H9 (cell line): ENCODE results near the gene EFTUD2. TPM values are rescaled to one million over a fixed set of nuclear protein-coding genes. Genes with fewer than 3 reads are reported as not detected.

Experiments
- DNase-seq: peaks from one replicate; pipeline ENCODE4 v3.0.0-alpha.2; 2017
- H2AFZ ChIP-seq: one replicate; pipeline ENCODE4 v1.6.1; 2013; ENCODE audit warnings: mild to moderate bottlenecking, low read length, control low read depth, moderate library complexity
- H2AK5ac ChIP-seq: 2 replicates; pipeline ENCODE4 v1.6.1; 2013; ENCODE audit warnings: low read length, control low read depth, mixed read lengths; ENCODE audit not compliant: insufficient read length
- H2BK120ac ChIP-seq: one replicate; pipeline ENCODE4 v1.6.1; 2013; ENCODE audit warnings: low read depth, mild to moderate bottlenecking, low read length, control low read depth, inconsistent platforms; ENCODE audit not compliant: poor library complexity, severe bottlenecking
- H2BK12ac ChIP-seq: 2 replicates; pipeline ENCODE4 v1.6.1; 2013; ENCODE audit warnings: low read length, control low read depth, mixed read lengths, low read depth; ENCODE audit not compliant: insufficient read length
- H2BK15ac ChIP-seq: 2 replicates; pipeline ENCODE4 v1.6.1; 2013; ENCODE audit warnings: low read depth, low read length, control low read depth
- H2BK20ac ChIP-seq: one replicate; pipeline ENCODE4 v1.6.1; 2013; ENCODE audit warnings: low read depth, mild to moderate bottlenecking, low read length, control low read depth, inconsistent platforms; ENCODE audit not compliant: poor library complexity, severe bottlenecking
- H2BK5ac ChIP-seq: 2 replicates; pipeline ENCODE4 v1.6.1; 2013; ENCODE audit warnings: low read length, control low read depth, mixed read lengths; ENCODE audit not compliant: insufficient read length
- H3K14ac ChIP-seq: 2 replicates; pipeline ENCODE4 v1.6.1; 2013; ENCODE audit warnings: low read length, control low read depth; ENCODE audit not compliant: insufficient read depth
- H3K18ac ChIP-seq: 2 replicates; pipeline ENCODE4 v1.6.1; 2013; ENCODE audit warnings: low read depth, mild to moderate bottlenecking, mixed read lengths, low read length, control low read depth; ENCODE audit not compliant: insufficient read length
- H3K23ac ChIP-seq: 2 replicates; pipeline ENCODE4 v1.6.1; 2013; ENCODE audit warnings: low read length, control low read depth, mixed read lengths, low read depth; ENCODE audit not compliant: insufficient read length
- H3K23me2 ChIP-seq: 2 replicates; pipeline ENCODE4 v1.6.1; 2013; ENCODE audit warnings: low read depth, mild to moderate bottlenecking, mixed read lengths, low read length, control low read depth; ENCODE audit not compliant: insufficient read length, poor library complexity, severe bottlenecking
- H3K27ac ChIP-seq: 2 replicates; pipeline ENCODE4 v1.5.1; 2013; ENCODE audit warnings: low read length, control low read depth, mixed read lengths, low read depth; ENCODE audit not compliant: insufficient read length
- H3K27me3 ChIP-seq: 2 replicates; pipeline ENCODE4 v1.6.1; 2013; ENCODE audit warnings: low read length, control low read depth, inconsistent platforms; ENCODE audit not compliant: insufficient read depth
- H3K4ac ChIP-seq: 2 replicates; pipeline ENCODE4 v1.6.1; 2013; ENCODE audit warnings: low read depth, mild to moderate bottlenecking, control low read depth, inconsistent platforms, low read length, moderate library complexity
- H3K4me1 ChIP-seq: 2 replicates; pipeline ENCODE4 v1.6.1; 2013; ENCODE audit warnings: low read length, control low read depth, inconsistent platforms; ENCODE audit not compliant: insufficient read depth
- H3K4me2 ChIP-seq: 2 replicates; pipeline ENCODE4 v1.6.1; 2013; ENCODE audit warnings: low read length, control low read depth, mixed read lengths; ENCODE audit not compliant: insufficient read length, insufficient read depth
- H3K56ac ChIP-seq: 2 replicates; pipeline ENCODE4 v1.6.1; 2013; ENCODE audit warnings: low read depth, mild to moderate bottlenecking, mixed read lengths, low read length, control low read depth; ENCODE audit not compliant: insufficient read length
- H3K79me1 ChIP-seq: 2 replicates; pipeline ENCODE4 v1.6.1; 2013; ENCODE audit warnings: low read depth, mild to moderate bottlenecking, moderate library complexity, low read length, control low read depth, inconsistent platforms; ENCODE audit not compliant: insufficient read depth, poor library complexity, severe bottlenecking
- H3K79me2 ChIP-seq: 2 replicates; pipeline ENCODE4 v1.6.1; 2013; ENCODE audit warnings: low read length, control low read depth, inconsistent platforms; ENCODE audit not compliant: insufficient read depth
- H3K9ac ChIP-seq: 2 replicates; pipeline ENCODE4 v1.6.1; 2013; ENCODE audit warnings: low read length, control low read depth, mixed read lengths; ENCODE audit not compliant: insufficient read length; ENCODE audit errors: extremely low read depth
- H3K9me3 ChIP-seq: one replicate; pipeline ENCODE4 v1.6.1; 2013; ENCODE audit warnings: low read depth, low read length, inconsistent platforms; ENCODE audit not compliant: control insufficient read depth
- H3T11ph ChIP-seq: one replicate; pipeline ENCODE4 v1.6.1; 2013; ENCODE audit warnings: mild to moderate bottlenecking, low read length, control low read depth, inconsistent platforms
- H4K20me1 ChIP-seq: one replicate; pipeline ENCODE4 v1.6.1; 2013; ENCODE audit not compliant: control insufficient read depth, insufficient read length, insufficient read depth
- H4K5ac ChIP-seq: 2 replicates; pipeline ENCODE4 v1.6.1; 2013; ENCODE audit warnings: low read depth, mild to moderate bottlenecking, mixed read lengths, low read length, control low read depth; ENCODE audit not compliant: insufficient read length
- H4K8ac ChIP-seq: replicated peaks from 2 replicates; pipeline ENCODE4 v1.6.1; 2013; ENCODE audit warnings: low read length, control low read depth, mixed read lengths, low read depth; ENCODE audit not compliant: insufficient read length
- H4K91ac ChIP-seq: 2 replicates; pipeline ENCODE4 v1.6.1; 2013; ENCODE audit warnings: low read depth, mild to moderate bottlenecking, moderate library complexity, mixed read lengths, low read length, control low read depth; ENCODE audit not compliant: insufficient read length
- H3K27ac Mint-ChIP-seq, 3 experiments: 2 replicates in 2 of 3; 3 replicates in 1 of 3; pipeline ENCODE4 v1.8.0; 2020 to 2021; ENCODE audit warnings: mixed read lengths in 3 of 3, mild to moderate bottlenecking in 1 of 3, moderate library complexity in 1 of 3
- H3K27me3 Mint-ChIP-seq: 2 replicates; pipeline ENCODE4 v1.8.0; 2021; ENCODE audit warnings: low read depth, mild to moderate bottlenecking, moderate library complexity, mixed read lengths
- H3K36me3 Mint-ChIP-seq, 3 experiments: 2 replicates in 2 of 3; 3 replicates in 1 of 3; pipeline ENCODE4 v1.8.0; 2020 to 2021; ENCODE audit warnings: low read depth in 3 of 3, mixed read lengths in 3 of 3; ENCODE audit not compliant: insufficient read depth in 1 of 3
- H3K4me1 Mint-ChIP-seq, 2 experiments: 2 replicates each; pipeline ENCODE4 v1.8.0; 2020; ENCODE audit warnings: mixed read lengths in 2 of 2
- H3K4me3 Mint-ChIP-seq, 2 experiments: 2 replicates in 1 of 2; 3 replicates in 1 of 2; pipeline ENCODE4 v1.8.0; 2020 to 2021; ENCODE audit warnings: mild to moderate bottlenecking in 2 of 2, mixed read lengths in 2 of 2, moderate library complexity in 1 of 2
- H3K9me3 Mint-ChIP-seq, 2 experiments: 2 replicates in 1 of 2; 3 replicates in 1 of 2; pipeline ENCODE4 v1.8.0; 2020; ENCODE audit warnings: mild to moderate bottlenecking in 2 of 2, mixed read lengths in 2 of 2, moderate library complexity in 1 of 2
- WGBS: extraction: QIAGEN DNeasy Blood & Tissue Kit; methylation state at CpG from one replicate; pipeline ENCODE4 v1.1.7; 2013; ENCODE audit warnings: missing lambda C conversion rate, low lambda C conversion rate, mixed read lengths; ENCODE audit not compliant: insufficient read length; ENCODE audit errors: extremely low coverage; 5-methylcytosine and 5-hydroxymethylcytosine counted together
- total RNA-seq: library from RNA; stranded (reverse); gene quantifications from 2 replicates; pipeline ENCODE4 v1.2.1, GENCODE V29; 2021
- TF ChIP-seq, protein P1 (sequence below): fragments of 200-600 bp; sonication (generic); conservative IDR thresholded peaks from 3 replicates; pipeline ENCODE4 v1.8.0; 2021; ENCODE audit warnings: antibody characterized with exemption, mild to moderate bottlenecking

EFTUD2 gene
- total RNA-seq, 1 experiment from 2014 or later, result 150 TPM

DNA sequence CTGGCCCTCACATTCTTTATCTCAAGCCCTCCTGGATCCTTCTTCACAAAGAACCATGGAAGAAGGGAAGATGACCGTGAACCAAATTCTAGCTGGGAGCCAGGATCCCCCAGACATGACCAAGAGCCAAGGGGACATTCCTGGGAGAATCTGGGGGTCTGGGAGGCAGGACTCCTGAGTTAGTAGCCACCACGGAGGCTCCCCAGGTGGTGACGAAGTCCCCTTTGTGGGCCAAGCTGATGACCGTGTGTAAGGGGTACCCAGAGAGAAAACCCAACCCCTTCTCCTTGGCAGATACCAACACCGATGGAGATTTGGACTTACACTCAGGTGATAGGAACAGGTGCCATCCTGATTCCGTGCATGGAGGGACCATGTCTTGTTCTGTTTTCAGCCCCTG is 22.9 kb upstream of the EFTUD2 start:
- Histone ChIP-seq H2BK5ac (no peak overlapping the region), H3K9me3 (no peaks in the 10 kb centered on the region), H3K56ac (no peak overlapping the region), H3K9ac (no peak overlapping the region), H3K18ac (no peak overlapping the region), H3K79me1 (no peaks in the 10 kb centered on the region), H2BK20ac (no peak overlapping the region), H3K27me3 (0 out of 2 replicates have a peak, but pooled peaks cover 2% of the 10 kb centered on the region), H3K14ac (no peak overlapping the region), H2AK5ac (no peak overlapping the region), H3K79me2 (no peaks in the 10 kb centered on the region), H3K4me1 (peaks cover 7% of the 10 kb centered on the region; the same call in 1 of the 2 replicates), H4K20me1 (no peaks in the 10 kb centered on the region), H2BK15ac (no peak overlapping the region), H3T11ph (no peak overlapping the region), H3K4ac (no peak overlapping the region), H2BK120ac (no peak overlapping the region), H4K8ac (no peak overlapping the region), H3K27ac (no peak overlapping the region), H2BK12ac (no peak overlapping the region), H3K23ac (no peak overlapping the region), H4K5ac (no peak overlapping the region), H3K4me2 (no peak overlapping the region), H4K91ac (no peak overlapping the region), H2AFZ (no peak overlapping the region), H3K23me2 (no peaks in the 10 kb centered on the region)
- peaks cover 12 to 21% (median 17%) of the 10 kb centered on the region in 3 experiments for H3K36me3 Mint-ChIP-seq
- TF ChIP-seq, protein P1, sequence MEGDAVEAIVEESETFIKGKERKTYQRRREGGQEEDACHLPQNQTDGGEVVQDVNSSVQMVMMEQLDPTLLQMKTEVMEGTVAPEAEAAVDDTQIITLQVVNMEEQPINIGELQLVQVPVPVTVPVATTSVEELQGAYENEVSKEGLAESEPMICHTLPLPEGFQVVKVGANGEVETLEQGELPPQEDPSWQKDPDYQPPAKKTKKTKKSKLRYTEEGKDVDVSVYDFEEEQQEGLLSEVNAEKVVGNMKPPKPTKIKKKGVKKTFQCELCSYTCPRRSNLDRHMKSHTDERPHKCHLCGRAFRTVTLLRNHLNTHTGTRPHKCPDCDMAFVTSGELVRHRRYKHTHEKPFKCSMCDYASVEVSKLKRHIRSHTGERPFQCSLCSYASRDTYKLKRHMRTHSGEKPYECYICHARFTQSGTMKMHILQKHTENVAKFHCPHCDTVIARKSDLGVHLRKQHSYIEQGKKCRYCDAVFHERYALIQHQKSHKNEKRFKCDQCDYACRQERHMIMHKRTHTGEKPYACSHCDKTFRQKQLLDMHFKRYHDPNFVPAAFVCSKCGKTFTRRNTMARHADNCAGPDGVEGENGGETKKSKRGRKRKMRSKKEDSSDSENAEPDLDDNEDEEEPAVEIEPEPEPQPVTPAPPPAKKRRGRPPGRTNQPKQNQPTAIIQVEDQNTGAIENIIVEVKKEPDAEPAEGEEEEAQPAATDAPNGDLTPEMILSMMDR, result no peak
- peaks cover 19% of the 10 kb centered on the region for H3K27me3 Mint-ChIP-seq
- no peak overlapping the region for H3K27ac Mint-ChIP-seq
- H3K4me1 Mint-ChIP-seq, result peaks cover 17 to 32% of the 10 kb centered on the region in 2 experiments
- no peaks in the 10 kb centered on the region for H3K9me3 Mint-ChIP-seq
- WGBS, result no CpG with 5 or more reads among the region's 6 CpGs
- H3K4me3 Mint-ChIP-seq, result no peak overlapping the region
- no peak for DNase-seq
